ENCODE measurements around the gene ERN1. TPM values are rescaled to one million over a fixed set of nuclear protein-coding genes. Genes with fewer than 3 reads are reported as not detected.

The ERN1 gene
- total RNA-seq, 1 experiment from 2014 or later, result 6.5 TPM

- H3K27ac Mint-ChIP-seq, result no peak overlapping the region
- no peaks in the 10 kb centered on the region for H3K27me3 Mint-ChIP-seq (ENCODE audit: low read depth)
- H3K9me3 Mint-ChIP-seq, result no peaks in the 10 kb centered on the region
- peaks cover 20% of the 10 kb centered on the region for H3K4me1 Mint-ChIP-seq
- no peak overlapping the region for H3K4me3 Mint-ChIP-seq
- H3K36me3 Mint-ChIP-seq, result no peaks in the 10 kb centered on the region; the same call in 1 of the 2 replicates
- ATAC-seq (no peak), DNase-seq (ENCODE audit: low spot score) (no peak)
- POLR2A ChIA-PET, result interaction anchor here (0.6 kb wide), 1 partner anchor 42 kb away, joined by 3 read pairs; no protein-coding TSS in a partner anchor
- CTCF ChIA-PET, result interaction anchor here (1.0 to 8.0 kb wide), 4 partner anchors 25 to 172 kb away, joined by 3 to 364 read pairs (median 44); partner anchors contain the start of gene ERN1
- TF ChIP-seq NFYB (CRISPR knock-in tag; conservative IDR thresholded peaks at IDR 0.05; ENCODE audit: low read depth) (no peak), ZNF219 (CRISPR knock-in tag; IDR thresholded peaks at IDR 0.05; ENCODE audit: borderline replicate concordance) (no peak), MAX (CRISPR knock-in tag; IDR thresholded peaks at IDR 0.05) (no peak), ETV6 (CRISPR knock-in tag; IDR thresholded peaks at IDR 0.05) (no peak), NR3C1 (CRISPR knock-in tag; conservative IDR thresholded peaks at IDR 0.05; ENCODE audit: low read depth) (no peak), GABPB1 (CRISPR knock-in tag; IDR thresholded peaks at IDR 0.05) (no peak), SOX15 (CRISPR knock-in tag; IDR thresholded peaks at IDR 0.05) (no peak), CREM (CRISPR knock-in tag; IDR thresholded peaks at IDR 0.05) (no peak), PRRX2 (CRISPR knock-in tag; IDR thresholded peaks at IDR 0.05) (no peak)
- TF ChIP-seq, protein P1, sequence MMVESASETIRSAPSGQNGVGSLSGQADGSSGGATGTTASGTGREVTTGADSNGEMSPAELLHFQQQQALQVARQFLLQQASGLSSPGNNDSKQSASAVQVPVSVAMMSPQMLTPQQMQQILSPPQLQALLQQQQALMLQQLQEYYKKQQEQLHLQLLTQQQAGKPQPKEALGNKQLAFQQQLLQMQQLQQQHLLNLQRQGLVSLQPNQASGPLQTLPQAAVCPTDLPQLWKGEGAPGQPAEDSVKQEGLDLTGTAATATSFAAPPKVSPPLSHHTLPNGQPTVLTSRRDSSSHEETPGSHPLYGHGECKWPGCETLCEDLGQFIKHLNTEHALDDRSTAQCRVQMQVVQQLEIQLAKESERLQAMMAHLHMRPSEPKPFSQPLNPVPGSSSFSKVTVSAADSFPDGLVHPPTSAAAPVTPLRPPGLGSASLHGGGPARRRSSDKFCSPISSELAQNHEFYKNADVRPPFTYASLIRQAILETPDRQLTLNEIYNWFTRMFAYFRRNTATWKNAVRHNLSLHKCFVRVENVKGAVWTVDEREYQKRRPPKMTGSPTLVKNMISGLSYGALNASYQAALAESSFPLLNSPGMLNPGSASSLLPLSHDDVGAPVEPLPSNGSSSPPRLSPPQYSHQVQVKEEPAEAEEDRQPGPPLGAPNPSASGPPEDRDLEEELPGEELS (CRISPR knock-in tag; IDR thresholded peaks at IDR 0.05), result no peak
These were observed 68.6 kb downstream of the ERN1 start for GRCh38 chr17:64061178-64061898.

GRCh38 chr17:64060331-64060730 is 69.6 kb downstream of the ERN1 start:
- ChIA-PET POLR2A (no interaction called here), CTCF (interaction anchor here (0.9 to 8.0 kb wide), 3 partner anchors 24 to 114 kb away, joined by 4 to 364 read pairs (median 6); partner anchors contain the start of gene ERN1)
- TF ChIP-seq, protein P2, sequence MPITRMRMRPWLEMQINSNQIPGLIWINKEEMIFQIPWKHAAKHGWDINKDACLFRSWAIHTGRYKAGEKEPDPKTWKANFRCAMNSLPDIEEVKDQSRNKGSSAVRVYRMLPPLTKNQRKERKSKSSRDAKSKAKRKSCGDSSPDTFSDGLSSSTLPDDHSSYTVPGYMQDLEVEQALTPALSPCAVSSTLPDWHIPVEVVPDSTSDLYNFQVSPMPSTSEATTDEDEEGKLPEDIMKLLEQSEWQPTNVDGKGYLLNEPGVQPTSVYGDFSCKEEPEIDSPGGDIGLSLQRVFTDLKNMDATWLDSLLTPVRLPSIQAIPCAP (CRISPR knock-in tag; IDR thresholded peaks at IDR 0.05), result no peak
- no peak for TF ChIP-seq KAT7 (CRISPR knock-in tag; IDR thresholded peaks at IDR 0.05; ENCODE audit: borderline replicate concordance)
- Mint-ChIP-seq H3K9me3 (no peaks in the 10 kb centered on the region), H3K27ac (peak overlapping the region; percentile 17), H3K27me3 (ENCODE audit: low read depth) (no peaks in the 10 kb centered on the region), H3K4me1 (peaks cover 27% of the 10 kb centered on the region), H3K4me3 (no peak overlapping the region), H3K36me3 (no peaks in the 10 kb centered on the region; the same call in 1 of the 2 replicates)
- DNase-seq (ENCODE audit: low spot score), result no peak
- no peak for ATAC-seq

DNA sequence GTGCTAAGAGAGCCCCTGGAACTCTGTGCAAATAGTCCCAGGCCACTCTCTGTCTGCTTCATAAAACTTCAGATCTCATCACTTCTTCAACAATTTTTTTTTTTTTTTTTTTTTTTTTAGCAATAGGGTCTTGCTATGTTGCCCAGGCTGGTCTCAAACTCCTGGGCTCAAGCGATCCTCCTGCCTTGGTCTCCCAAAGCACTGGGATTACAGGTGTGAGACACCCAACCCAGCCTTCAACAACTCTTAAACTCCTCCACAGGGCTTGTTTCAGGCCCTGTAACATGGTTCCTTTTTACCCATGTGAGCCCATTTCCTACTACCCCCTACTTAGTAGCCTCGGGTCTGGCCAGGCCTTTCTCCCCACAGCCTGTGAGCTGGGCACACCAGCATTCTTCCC is 70.2 kb downstream of the ERN1 start:
- H3K4me3 Mint-ChIP-seq, result no peak overlapping the region
- H3K9me3 Mint-ChIP-seq, result no peaks in the 10 kb centered on the region
- H3K27ac Mint-ChIP-seq, result no peak overlapping the region
- no peaks in the 10 kb centered on the region; the same call in 1 of the 2 replicates for H3K36me3 Mint-ChIP-seq
- ATAC-seq (no peak), DNase-seq (ENCODE audit: low spot score) (no peak)
- CTCF ChIA-PET, result interaction anchor here (0.9 to 8.0 kb wide), 3 partner anchors 23 to 113 kb away, joined by 4 to 364 read pairs (median 6); partner anchors contain the start of gene ERN1
- H3K27me3 Mint-ChIP-seq (ENCODE audit: low read depth), result no peaks in the 10 kb centered on the region
- POLR2A ChIA-PET, result no interaction called here
- TF ChIP-seq NFATC4 (CRISPR knock-in tag; IDR thresholded peaks at IDR 0.05) (no peak), ZNF263 (CRISPR knock-in tag; IDR thresholded peaks at IDR 0.05; ENCODE audit: low read depth) (no peak), ZBTB21 (CRISPR knock-in tag; IDR thresholded peaks at IDR 0.05; ENCODE audit: borderline replicate concordance) (no peak), NR2C2 (CRISPR knock-in tag; IDR thresholded peaks at IDR 0.05) (no peak), GABPB1 (CRISPR knock-in tag; IDR thresholded peaks at IDR 0.05) (no peak), HMGA2 (CRISPR knock-in tag; IDR thresholded peaks at IDR 0.05) (no peak), ESRRA (CRISPR knock-in tag; IDR thresholded peaks at IDR 0.05; ENCODE audit: borderline replicate concordance) (no peak), ETV6 (CRISPR knock-in tag; IDR thresholded peaks at IDR 0.05) (no peak), GRHL2 (CRISPR knock-in tag; IDR thresholded peaks at IDR 0.05; ENCODE audit: insufficient replicate concordance, severe bottlenecking) (no peak), E2F4 (CRISPR knock-in tag; IDR thresholded peaks at IDR 0.05; ENCODE audit: borderline replicate concordance, low read depth) (no peak)
- TF ChIP-seq, protein P3, sequence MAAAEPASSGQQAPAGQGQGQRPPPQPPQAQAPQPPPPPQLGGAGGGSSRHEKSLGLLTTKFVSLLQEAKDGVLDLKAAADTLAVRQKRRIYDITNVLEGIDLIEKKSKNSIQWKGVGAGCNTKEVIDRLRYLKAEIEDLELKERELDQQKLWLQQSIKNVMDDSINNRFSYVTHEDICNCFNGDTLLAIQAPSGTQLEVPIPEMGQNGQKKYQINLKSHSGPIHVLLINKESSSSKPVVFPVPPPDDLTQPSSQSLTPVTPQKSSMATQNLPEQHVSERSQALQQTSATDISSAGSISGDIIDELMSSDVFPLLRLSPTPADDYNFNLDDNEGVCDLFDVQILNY (CRISPR knock-in tag; IDR thresholded peaks at IDR 0.05), result no peak
- H3K4me1 Mint-ChIP-seq, result peaks cover 27% of the 10 kb centered on the region

All from WTC11 (cell line).